SK-N-SH treated with all-trans-retinoic acid at 6 μM for 48 hours (cell line): ENCODE data around the gene RAB5IF.

Experiments
- CREB5 ChIP-seq: fragments of 250-450 bp; sonication (Bioruptor Pico); IDR thresholded peaks from 2 replicates; pipeline ENCODE4 v1.5.1; 2020; ENCODE audit warnings: low read depth, mild to moderate bottlenecking, moderate library complexity
- ZFP3 ChIP-seq: fragments of 250-450 bp; sonication (Bioruptor Pico); IDR thresholded peaks from 2 replicates; pipeline ENCODE4 v1.5.0; 2020; ENCODE audit warnings: mild to moderate bottlenecking, moderate library complexity
- ZFP30 ChIP-seq: fragments of 450-650 bp; formaldehyde crosslinking; IDR thresholded peaks from 2 replicates; pipeline ENCODE4 v1.5.0; 2022; ENCODE audit warnings: mild to moderate bottlenecking, moderate library complexity
- ZNF565 ChIP-seq: fragments of 450-650 bp; formaldehyde crosslinking; conservative IDR thresholded peaks from 2 replicates; pipeline ENCODE4 v1.5.0; 2020; ENCODE audit warnings: low read depth, mild to moderate bottlenecking, moderate library complexity
- ZNF8 ChIP-seq: fragments of 450-650 bp; formaldehyde crosslinking; IDR thresholded peaks from 2 replicates; pipeline ENCODE4 v1.5.0; 2020; ENCODE audit warnings: mild to moderate bottlenecking, moderate library complexity
- TF ChIP-seq, protein P1 (sequence below): fragments of 250-450 bp; sonication (Bioruptor Pico); IDR thresholded peaks from 2 replicates; pipeline ENCODE4 v1.8.0; 2020; ENCODE audit warnings: mild to moderate bottlenecking, moderate library complexity, borderline replicate concordance

- no peak for TF ChIP-seq ZFP3 (CRISPR knock-in tag)
- no peak for TF ChIP-seq ZNF8 (CRISPR knock-in tag)
- no peak for TF ChIP-seq ZNF565 (CRISPR knock-in tag)
- TF ChIP-seq ZFP30 (CRISPR knock-in tag), result no peak
- TF ChIP-seq, protein P1, sequence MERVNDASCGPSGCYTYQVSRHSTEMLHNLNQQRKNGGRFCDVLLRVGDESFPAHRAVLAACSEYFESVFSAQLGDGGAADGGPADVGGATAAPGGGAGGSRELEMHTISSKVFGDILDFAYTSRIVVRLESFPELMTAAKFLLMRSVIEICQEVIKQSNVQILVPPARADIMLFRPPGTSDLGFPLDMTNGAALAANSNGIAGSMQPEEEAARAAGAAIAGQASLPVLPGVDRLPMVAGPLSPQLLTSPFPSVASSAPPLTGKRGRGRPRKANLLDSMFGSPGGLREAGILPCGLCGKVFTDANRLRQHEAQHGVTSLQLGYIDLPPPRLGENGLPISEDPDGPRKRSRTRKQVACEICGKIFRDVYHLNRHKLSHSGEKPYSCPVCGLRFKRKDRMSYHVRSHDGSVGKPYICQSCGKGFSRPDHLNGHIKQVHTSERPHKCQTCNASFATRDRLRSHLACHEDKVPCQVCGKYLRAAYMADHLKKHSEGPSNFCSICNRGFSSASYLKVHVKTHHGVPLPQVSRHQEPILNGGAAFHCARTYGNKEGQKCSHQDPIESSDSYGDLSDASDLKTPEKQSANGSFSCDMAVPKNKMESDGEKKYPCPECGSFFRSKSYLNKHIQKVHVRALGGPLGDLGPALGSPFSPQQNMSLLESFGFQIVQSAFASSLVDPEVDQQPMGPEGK (CRISPR knock-in tag), result no peak
- no peak for TF ChIP-seq CREB5 (CRISPR knock-in tag)
Measured at GRCh38 chr20:36604952-36605398, 604 bp upstream of the RAB5IF start.
